Activated CD4-positive, alpha-beta T cell treated with anti-CD3 and anti-CD28 coated beads for 24 hours (primary cell): ENCODE measurements around the gene BMP7.
"Not testable (repeated sequence)": the region's sequence is repeated elsewhere in the genome, so short reads cannot be mapped to it uniquely, and the experiment has no call there.

ENCODE experiments used
- DNase-seq, 2 donors: peaks; one replicate each; pipeline ENCODE4 v3.0.0-alpha.2; 2020; ENCODE audit warnings: low read depth in 2 of 2

BMP7 gene

DNA sequence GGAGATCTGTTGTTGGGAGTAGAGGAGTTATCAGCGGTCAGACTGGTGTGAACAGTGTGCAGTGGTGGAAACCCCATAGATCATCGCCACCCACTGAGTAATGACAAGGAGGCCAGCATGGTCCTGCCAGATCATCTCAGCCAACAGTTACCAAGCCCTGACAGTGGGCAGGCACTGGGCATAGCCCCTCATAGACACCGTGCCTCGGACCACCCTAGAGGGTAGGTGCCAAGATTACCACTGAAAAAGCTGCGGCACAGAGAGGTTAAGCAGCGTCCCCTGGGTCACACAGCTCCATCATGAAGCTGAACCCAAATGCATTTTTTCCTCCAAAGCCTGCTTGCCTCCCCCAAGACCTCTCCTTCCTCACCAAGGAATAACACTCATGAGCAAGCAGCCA lies 21.5 kb upstream of the BMP7 start:
- no peak for DNase-seq

DNA sequence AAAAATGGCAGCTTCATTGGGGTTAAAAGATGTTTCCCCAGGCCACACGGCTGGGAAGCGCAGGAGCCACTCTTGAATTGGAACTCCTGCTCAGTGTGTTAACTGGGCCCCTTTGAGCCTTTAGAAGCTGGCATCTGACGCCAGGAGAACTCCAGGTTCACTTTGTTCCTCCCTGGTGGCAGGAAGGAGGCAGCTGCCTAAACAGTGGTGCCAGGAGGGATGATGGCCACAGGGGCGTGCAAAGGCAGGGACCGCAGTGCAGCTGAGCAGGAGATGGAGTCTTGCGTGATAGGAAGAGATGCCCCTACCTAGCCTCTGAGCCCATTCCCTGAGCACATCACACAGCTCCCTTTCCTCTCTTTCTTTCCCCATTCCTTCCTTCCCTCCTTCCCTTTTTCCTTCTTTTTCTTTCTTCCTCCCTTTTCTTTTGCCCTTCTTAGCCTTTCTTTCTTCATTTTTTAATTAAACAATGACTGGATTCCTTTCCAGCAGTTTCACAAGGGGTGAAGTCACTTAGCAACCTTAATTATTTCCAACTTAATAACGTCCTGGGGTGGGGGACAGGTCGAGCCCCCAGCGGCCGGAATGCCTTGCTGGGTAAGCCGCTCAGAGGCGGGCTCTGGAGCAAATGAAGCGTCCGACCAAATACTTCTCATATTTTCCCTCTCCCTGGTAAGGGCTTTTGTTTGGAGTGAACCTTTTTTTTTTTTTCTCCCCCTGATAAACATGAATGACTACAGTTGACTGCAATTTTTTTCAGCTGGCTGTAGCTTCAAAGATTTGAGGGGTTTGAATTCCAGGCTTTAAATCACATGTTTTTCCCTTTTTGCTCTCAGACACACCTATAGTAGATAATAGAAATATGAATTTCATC lies 20.8 kb upstream of the BMP7 start:
- no peak for DNase-seq

DNA sequence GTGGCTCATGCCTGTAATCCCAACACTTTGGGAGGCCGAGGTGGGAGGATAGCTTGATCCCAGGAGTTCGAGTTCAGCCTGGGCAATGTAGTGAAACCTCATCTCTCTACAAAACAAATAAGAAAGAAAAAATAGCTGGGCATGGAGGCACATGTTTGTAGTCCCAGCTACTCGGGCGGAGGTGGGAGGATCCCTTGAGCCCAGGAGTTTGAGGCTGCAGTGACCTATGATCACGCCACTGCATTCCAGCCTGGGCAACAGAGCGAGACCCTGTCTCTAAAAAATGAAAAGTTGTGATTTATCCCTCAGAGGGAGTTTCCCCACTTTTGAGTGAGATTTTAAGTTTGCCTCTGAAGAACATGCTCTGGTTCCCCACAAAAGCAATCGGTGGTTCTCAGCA lies 17.4 kb upstream of the BMP7 start:
- DNase-seq = no peak

DNA sequence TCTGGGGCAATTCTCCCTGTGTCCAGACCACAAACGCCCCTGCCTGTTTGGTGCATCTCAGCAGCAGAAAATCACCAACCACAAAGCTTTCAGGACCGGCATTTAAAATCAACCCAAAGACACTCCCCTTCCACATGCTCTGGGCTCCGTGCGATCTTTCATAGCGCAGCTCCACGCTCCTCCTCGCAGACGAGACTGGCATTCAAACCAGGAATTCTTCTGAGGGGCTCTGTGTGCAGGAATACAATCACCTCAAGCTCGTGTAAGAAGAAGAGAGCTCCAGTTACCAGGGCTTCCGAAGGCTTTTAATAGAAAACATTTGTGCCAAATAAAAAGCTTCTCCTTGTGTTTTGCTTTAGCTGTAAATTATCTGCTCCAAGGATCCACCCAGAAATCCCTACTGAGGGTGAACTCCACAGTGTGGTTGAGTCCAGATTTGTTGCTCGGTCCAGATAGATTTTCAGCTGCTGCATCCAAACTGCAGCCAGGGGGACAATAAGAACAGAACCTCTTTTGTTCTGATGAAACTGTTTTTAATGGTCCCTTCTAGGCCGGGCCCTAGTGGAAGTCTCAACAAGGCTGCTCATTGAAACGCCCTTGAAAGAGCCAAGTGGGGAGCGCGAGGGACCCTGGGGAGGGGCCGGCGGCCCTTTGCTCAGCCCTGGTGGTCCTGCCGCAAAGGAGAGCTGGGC lies 16.4 kb upstream of the BMP7 start:
- DNase-seq = no peak

DNA sequence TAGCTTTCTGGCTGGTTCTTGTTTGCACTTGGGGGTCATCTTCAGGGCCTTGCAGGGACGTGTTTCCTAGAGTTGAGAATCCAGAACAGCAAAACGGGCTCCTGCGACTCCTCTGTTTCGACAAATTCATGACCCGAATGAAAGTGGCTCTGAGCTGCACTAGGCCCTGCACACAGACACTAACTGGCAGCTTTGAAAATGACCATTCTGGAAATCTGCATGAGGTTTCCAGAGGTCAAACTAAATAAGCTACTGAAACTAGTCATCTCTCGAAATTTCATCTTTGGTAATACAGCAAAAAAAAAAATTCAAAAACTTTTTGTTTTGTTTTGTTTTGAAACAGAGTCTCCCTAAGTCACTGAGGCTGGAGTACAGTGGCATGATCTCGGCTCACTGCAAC lies 15.5 kb upstream of the BMP7 start:
- DNase-seq = no peak

DNA sequence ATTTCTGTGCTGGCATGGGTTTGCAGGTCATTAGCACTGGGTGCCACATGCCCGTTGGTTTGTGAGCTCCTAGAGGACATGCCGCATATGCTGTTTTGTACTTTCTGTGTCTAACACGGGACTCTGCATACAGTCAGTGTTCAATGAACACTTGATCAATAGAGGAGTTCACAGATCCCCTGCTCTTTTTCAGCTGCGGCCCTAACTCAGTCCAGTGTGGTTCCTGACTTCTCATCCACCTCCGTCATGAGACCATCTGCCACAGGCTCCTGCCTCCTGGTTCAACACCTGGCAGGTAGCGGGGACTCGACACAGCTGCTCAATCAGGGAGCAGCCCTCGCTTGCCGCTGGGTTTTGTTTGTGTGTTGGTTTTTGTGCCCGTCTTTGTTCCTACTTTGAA lies 13.8 kb upstream of the BMP7 start:
- no peak for DNase-seq

DNA sequence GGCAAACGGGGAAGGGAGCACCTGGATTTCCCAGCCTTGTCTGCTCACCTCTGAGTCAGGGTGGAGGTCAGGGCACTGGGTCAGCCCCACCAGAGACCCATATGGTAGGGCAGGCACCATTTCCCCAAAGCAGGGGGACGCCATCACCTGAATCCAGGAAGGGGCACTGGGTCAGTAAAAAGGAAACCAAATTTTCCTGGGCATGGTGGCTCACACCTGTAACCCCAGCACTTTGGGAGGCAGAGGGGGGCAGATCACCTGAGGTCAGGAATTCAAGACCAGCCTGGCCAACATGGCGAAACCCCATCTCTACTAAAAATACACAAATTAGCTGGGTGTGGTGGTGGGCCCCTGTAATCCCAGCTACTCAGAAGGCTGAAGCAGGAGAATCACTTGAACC lies 13.1 kb upstream of the BMP7 start:
- not testable (repeated sequence) for DNase-seq

DNA sequence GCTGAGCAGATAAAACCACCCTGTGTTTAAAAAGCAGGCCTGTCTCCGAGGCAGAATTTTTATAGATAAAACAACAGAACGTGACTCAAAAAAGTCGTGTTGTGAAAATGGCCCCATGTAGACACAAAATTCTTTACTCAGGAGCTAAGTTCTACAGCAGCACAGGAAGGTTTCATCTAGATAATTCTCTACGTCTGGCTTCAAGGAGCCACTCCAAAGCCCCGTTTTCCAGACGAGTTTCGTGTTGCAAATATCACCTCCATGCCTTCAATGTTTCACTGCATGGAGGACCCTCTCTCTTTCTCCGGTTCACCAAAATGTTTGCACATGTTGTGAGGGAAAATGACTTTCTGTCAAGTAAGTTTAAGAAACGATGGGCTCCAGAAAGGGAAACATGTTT lies 12.0 kb upstream of the BMP7 start:
- no peak for DNase-seq

DNA sequence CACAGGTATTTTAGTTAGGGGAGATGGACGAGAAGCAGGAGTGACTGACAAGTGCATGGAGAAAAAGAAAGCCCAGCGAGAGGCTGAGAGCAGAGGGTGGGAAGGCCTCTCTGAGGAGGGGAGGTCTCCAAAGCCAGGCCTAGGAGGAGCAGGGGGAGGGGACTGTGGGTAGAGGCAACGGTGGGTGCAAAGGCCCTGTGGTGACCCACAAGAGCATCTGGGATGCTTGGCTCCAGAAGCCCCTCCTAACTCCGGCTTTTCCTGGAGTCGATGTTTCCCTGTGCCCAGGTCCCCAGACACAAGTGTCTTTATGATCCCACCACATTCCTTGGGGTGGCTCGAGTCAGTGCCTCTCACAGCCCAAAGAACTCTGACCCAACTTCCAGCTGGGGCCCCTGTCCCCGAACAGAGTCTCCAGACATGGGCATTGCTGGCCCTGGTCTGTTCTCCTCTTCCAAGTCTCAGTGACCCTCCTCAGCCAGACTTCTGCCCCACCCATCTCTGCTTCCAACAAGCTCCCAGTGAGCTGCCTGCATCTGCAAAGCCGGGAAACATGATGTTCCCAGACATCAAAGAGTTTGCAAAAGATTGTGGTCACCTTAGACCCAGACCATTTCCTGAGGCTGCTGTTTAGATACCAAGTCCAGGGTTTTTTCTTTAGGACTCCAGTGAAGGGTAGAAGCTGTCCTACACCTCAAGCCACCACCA lies 11.1 kb upstream of the BMP7 start:
- no peak for DNase-seq

DNA sequence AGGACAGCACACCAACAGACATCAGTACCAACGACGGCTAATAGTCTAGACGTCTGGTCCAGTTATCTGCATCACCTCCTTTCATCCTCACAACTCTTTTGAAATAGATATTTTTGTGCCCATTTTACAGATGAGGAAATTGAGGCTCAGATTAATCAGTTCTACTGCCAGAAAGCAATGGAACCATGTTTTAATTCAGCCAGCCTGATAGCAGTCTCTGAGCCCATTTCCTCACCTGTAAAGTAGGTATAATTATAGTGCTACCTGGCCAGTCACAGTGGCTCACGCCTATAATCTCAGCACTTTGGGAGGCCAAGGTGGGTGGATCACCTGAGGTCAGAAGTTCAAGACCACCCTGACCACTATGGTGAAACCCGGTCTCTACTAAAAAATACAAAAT lies 9.8 kb upstream of the BMP7 start:
- no peak for DNase-seq

DNA sequence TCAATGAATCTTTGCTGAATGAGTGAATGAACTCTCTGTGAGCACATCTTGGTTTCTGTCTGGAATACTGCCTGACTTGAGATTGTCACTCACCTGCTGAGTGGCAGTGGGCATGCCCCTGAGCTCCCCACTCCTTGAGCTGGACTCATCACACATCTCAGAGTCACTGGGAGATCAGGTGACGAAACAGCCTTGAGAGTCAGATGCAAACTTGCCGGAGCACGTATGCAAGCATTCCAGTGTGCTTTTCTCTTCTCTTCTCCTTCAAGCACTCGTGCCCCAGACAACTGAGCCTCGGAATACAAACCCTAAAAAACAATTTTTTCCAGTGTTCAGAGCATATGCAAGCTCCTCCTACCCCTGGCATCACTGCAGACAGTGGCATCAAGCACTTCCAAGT lies 9.4 kb upstream of the BMP7 start:
- DNase-seq = no peak

DNA sequence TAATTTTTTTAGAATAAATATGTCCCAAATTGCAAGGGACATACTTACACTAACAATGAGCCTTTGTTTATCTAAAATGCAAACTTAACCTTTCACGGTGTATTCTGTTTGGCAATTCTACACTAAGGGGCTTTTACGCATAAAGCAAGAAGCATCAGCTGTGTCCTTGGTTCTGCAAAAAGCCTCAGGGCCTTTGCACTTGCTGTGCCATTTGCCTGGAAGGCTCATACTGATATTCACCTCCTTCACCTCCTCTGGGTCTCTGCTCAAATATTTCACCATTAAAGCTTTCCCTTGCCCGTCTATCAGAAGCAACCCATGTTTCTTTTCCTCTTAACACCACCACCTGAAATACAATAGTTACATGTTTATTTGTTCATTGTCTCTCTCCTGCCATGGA lies 8.9 kb upstream of the BMP7 start:
- DNase-seq = no peak

DNA sequence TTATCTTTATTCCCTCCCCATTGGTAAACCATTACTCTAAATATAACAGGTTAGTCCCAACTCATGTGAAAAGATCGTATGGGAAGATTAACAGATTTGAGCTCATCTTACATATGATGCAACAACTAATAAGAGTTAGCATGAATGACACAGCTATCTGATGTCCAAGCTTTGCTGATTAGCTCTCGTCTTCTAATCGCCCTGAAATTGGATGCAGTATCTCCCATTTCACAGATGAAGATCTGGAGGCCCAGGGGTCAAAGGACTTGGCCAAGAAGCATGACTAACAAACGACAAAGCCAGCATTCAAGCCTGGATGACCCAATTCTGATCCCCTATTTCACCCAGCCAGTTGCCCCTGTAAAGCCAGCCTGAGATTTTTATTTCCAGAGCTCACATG lies 8.4 kb upstream of the BMP7 start:
- no peak for DNase-seq

DNA sequence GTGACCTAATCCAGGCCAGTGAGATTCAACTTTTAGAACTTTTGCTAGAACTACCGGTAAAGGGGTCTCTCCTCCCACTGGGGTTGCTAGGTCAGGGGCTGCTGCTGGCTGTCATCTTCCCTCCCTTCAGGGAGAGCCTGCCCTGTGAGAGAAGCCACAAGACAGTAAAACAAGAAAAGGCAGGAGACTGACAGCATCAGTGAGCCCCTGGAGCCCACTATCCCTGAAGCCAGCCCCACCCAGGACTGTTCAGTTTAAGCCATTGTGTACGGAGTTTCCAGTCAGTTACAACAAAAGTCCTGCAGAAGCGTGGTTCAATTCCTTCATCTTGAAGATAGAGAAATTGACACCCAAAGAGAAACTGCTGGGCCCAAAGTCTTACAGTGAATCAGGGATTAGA lies 7.9 kb upstream of the BMP7 start:
- no peak for DNase-seq

DNA sequence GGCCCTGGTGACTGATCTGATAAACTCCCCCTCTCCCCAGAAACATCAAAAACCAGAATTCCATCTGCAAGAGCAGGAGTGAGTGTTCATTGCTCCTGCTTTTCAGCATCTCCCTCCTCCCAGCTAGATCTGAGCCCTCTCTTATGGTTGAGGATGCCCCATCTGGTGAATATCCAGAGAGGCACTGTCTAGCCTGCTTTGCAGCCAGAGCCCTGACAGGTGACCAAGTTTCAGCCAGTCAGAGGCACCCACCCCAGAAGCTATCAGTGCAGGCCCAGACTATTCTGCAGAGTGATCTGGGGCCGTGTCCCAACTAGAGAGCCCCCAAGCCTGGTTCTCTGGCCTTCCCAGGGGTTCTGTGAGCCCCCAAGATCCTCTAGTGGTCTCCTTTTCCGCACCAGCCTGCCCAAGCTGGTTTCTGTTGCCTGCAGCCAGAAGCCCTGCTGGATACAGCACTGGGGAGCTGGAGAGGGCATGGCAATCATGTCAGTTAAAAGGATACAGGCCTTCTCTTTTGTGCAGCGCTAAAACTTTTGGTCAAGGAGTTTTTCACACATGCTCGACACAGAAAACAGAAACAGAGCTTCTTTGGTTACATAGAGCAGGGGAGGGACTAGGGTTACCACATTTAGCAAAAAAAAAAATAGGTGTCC lies 6.6 kb upstream of the BMP7 start:
- DNase-seq = no peak

DNA sequence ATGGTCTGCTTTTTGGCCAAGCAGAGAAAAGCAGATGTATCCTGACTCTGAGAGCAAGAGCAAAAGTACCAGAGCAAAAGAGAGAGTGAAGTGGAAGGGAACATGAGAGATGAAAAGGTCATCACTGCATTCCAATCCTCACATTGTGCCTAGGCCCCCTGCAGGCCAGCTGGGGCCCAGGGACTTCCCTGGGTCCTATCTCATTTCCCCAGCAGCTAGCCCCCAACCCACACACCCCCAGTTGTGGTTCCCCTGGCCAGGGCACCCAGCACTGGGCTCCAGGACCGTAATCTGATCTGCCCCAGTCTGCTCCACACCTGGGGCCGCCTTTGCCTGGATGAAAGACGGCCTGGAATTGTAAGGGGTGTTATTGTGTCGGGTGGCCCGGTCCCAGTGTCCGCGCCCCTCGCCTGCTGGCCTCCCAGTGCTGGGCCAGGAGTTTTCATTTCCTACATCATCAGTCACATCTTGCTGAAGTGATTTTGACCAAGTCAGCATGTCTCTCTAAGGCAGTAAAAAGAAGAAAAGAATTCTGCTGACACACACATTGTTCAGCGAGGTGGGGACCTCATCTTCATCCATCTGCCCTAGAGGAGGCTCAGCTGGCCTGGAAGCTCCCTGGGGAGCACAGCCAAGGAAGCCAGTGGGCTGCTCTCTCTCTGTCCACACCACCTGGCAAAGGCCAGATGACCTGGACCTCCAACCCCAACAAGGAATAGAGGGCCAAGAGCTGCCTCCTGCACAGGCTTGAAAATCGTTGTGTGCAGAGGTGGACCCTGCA lies 4.0 kb upstream of the BMP7 start:
- no peak for DNase-seq

DNA sequence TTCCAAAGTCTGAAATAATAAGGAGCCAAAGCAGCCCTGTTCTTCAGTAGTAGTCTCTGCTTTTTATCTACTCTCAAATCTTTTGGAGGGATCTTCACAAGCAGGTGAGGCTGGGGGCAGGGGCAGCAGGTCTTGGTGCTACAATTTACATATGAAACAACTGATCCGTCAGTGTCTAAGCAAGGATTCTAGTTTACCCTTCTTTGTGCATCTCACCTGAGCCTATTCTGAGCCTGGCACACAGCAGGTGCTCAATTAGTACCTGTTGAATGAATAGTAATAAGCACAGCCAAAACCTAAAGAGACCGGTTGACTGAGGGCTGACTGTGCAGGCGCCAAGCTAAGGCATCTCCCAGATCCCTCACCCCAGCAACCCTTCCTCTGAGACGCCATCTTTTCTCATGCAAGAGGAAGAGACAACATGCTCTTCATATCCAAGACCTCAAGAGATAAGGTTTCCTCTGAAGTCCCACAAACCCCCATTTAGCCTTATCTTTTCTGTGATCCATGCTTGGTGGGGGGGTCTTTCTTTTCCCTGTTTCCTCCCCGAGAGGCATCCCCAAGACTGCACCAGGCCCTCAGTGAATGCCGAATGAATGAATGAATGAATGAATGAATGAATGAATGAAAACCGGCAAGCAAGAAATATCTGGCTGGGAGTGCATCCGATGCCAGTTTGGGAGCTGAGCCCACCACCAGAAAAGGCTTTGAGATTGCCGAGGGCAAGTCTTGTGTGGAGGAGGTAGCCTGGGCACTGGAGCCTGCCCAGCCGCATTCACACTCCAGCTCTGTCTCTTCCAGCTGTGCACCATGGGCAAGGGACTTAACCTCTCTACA lies 2.9 kb upstream of the BMP7 start:
- no peak for DNase-seq

DNA sequence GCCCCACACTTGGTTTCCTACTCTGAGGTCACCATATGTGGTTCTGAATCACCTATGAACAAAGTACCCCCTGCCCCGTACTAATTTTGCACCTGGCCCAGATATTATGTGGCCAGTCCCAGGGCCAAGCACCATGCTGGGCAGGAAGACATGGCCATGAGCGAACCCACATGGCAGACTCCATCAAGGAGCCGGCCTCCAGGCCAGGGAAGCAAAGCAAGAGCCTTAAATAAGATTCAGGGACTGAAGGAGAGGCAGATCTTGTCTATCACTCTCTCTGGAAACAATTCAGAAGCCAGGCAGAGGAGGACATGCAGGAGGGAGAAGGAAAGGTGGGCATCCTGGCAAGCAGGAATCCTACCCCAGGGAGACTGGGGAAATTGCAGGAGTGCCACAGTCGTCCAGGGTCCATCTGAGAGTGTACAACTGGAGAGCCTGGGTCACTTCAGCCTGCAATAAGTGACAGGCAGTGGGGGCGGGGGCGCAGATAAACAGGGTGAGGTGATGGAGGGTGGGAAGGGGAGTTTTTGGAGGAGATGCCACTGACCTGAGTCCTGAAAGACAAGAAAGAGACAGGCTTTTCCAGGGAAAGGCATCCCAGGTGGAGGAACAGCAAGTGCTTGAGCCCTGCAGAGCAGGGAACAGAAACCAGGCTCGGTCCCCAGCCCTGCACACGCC lies 2.1 kb upstream of the BMP7 start:
- DNase-seq = no peak

DNA sequence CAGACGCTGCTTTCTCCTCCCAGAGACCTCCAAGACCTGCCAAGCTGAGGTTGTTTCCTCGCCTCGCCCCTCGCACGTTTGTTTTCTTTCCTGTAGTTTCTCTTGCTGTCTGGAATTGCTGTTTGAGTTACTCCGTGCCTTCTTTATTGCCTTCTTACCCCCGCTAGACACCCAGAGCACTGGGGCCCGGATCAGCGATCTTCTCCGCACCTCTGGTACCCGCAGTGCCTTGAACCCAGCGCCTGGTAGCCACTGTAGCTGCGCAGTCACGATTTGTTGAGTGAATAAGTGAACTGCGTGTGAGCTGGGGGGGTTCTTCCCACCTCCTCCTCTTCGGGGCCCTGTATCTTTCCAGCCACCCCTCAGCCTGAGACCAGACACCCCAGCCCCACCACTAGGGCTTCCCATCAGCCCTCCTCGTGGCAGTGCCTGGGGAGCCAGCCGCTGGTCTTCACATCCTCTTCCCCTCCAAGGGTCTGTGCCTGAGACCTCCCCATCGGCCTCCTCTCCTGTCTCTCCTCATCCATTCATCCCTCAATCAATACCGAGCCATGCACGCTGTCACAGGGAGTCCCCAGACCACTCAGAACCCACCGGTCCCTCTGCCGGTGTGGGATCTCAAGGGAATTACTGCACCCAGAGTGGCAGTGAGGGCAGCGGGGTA lies 849 bp upstream of the BMP7 start:
- no peak for DNase-seq

DNA sequence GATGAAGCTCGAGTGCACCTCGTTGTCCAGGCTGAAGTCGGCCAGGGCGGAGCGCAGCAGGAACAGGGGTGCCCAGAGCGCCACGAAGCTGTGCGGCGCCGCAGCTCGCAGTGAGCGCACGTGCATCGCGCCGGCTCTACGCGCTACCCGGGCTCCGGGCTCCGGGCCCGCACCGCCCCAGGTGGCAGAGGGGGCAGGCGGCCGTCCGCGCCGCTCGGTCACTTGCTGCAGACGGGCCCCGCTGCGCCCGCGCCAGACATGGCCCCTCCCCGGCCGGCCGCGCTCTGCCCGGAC lies 497 bp downstream of the BMP7 start:
- DNase-seq = no peak
